RWPE1 (cell line): ENCODE results near the gene TM4SF18.
"Not testable (repeated sequence)": the region's sequence is repeated elsewhere in the genome, so short reads cannot be mapped to it uniquely, and the experiment has no call there.

ENCODE experiments used
- CTCF ChIA-PET: fragments of 350-600 bp; sonication (Branson Sonifier 250); formaldehyde crosslinking; extraction: SDS; loops from one replicate; lab custom pipeline; 2021; lab: Yijun Ruan, JAX
- POLR2A ChIA-PET: fragments of 400-600 bp; formaldehyde crosslinking; extraction: SDS; loops from one replicate; lab custom pipeline; 2020; ENCODE audit warnings: antibody characterized with exemption; ENCODE audit not compliant: low non-redundant PET; lab: Yijun Ruan, JAX
- DNase-seq: peaks from one replicate; pipeline ENCODE4 v3.0.0; 2012; ENCODE audit warnings: low spot score
- H3K27ac ChIP-seq: fragments of 450-650 bp; 2 replicates; pipeline ENCODE4 v1.5.1; 2017
- TF ChIP-seq, protein P1 (sequence below): fragments of 450-650 bp; conservative IDR thresholded peaks from 2 replicates; pipeline ENCODE4 v1.5.1; 2017; ENCODE audit warnings: low read depth, mild to moderate bottlenecking

The TM4SF18 gene

GRCh38 chr3:149342413-149343380, 9.3 kb upstream of the TM4SF18 start:
- peak overlapping the region; percentile 36; the same call in 1 of the 2 replicates for H3K27ac ChIP-seq

DNA sequence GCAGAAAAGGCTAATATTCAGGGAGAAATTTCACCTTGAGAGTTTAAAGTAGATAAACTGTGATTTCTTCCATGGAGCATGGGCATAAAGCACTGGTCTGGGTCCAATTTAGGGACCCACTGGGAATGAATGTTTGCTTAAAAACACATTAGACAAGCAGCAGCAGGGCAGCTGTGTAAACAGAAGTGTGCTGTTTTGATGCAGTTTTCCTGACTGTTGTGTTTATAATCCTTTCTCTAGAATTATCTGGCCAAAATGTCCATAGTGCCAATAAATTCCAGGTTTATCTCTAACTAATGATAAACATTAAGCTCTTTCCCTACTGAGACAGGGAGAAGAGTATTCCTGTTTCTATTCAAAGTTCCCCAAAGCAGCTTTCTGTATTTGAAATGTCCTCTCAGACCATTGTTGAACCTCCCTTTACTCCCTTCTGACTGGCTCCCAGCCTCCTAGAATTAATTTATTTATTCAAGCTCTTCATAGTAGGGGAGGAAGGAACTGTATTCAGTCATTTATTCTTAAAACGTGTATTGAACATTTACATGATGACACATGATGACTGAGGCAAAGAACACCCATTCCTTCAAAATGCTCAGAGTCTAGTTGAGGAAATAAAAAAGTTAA, 7.0 kb upstream of the TM4SF18 start:
- CTCF ChIA-PET, result interaction anchor here (0.7 kb wide), 1 partner anchor 350 kb away, joined by 3 read pairs; no protein-coding TSS in a partner anchor
- peak overlapping the region; percentile 73; the same call in 1 of the 2 replicates for H3K27ac ChIP-seq
- TF ChIP-seq, protein P1, sequence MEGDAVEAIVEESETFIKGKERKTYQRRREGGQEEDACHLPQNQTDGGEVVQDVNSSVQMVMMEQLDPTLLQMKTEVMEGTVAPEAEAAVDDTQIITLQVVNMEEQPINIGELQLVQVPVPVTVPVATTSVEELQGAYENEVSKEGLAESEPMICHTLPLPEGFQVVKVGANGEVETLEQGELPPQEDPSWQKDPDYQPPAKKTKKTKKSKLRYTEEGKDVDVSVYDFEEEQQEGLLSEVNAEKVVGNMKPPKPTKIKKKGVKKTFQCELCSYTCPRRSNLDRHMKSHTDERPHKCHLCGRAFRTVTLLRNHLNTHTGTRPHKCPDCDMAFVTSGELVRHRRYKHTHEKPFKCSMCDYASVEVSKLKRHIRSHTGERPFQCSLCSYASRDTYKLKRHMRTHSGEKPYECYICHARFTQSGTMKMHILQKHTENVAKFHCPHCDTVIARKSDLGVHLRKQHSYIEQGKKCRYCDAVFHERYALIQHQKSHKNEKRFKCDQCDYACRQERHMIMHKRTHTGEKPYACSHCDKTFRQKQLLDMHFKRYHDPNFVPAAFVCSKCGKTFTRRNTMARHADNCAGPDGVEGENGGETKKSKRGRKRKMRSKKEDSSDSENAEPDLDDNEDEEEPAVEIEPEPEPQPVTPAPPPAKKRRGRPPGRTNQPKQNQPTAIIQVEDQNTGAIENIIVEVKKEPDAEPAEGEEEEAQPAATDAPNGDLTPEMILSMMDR, result no peak
- DNase-seq, result no peak
- POLR2A ChIA-PET, result no interaction called here

More at GRCh38 chr3:149342413-149343380, 9.3 kb upstream of the TM4SF18 start:
- CTCF ChIA-PET, result interaction anchor here (0.7 to 1.0 kb wide), 2 partner anchors 9 to 31 kb away, joined by 3 to 5 read pairs; partner anchors contain the start of gene TM4SF18
- TF ChIP-seq, protein P1, result no peak
- no peak for DNase-seq
- POLR2A ChIA-PET, result interaction anchor here (0.5 kb wide), 1 partner anchor 45 kb away, joined by 9 read pairs; no protein-coding TSS in a partner anchor

DNA sequence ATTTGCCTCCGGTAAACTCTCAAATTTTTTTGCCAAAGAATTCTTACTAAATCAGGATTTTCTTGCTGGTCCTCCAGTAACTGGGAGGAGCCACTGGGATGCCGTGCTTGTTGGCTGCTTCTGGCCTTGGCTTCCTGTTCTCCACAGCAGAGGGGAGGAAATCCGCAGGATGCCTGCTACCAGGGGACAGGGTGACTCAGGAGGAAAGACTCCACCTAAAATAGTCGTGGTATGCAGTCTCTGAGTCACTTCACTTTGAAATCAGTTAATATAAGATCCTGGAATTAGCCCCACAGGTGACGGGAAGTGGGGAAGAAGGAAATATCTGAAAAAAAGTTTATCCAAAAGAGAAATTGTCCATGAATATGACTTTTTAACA, 6.5 kb upstream of the TM4SF18 start:
- ChIA-PET POLR2A (no interaction called here), CTCF (no interaction called here)
- peak; percentile 91 for DNase-seq

DNA sequence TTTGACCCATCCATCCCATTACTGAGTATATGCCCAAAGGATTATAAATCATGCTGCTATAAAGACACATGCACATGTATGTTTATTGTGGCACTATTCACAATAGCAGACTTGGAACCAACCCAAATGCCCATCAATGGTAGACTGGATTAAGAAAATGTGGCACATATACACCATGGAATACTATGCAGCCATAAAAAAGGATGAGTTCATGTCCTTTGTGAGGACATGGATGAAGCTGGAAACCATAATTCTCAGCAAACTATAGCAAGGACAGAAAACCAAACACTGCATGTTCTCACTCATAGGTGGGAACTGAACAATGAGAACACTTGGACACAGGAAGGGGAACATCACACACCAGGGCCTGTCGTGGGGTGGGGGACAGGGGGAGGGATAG, 4.0 kb upstream of the TM4SF18 start:
- DNase-seq, CTCF ChIA-PET, H3K27ac ChIP-seq, POLR2A ChIA-PET: not testable (repeated sequence)

More for the DNA sequence above, 6.5 kb upstream of the TM4SF18 start:
- peak overlapping the region; percentile 73 for H3K27ac ChIP-seq
- TF ChIP-seq, protein P1, result no peak

DNA sequence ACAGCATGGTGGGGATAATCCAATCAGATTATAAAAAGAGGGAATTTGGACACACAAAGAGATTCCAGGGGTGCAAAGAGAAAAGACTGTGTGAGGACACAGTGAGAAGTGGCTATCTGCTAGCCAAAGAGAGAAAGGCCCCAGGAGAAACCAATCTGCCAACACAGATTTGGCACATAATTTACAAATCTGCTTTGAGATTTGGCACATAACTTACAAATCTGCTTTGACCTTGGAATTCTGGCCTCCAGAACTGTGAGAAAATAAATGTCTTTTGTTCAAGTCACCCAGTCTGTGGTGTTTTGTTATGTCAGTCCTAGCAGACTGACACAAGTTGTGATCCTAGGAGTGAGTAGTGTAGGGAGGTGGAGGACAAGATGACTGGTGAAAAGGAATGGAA, 3.5 kb upstream of the TM4SF18 start:
- POLR2A ChIA-PET, result no interaction called here
- H3K27ac ChIP-seq, result no peak overlapping the region
- CTCF ChIA-PET, result interaction anchor here (1.2 kb wide), 1 partner anchor 216 kb away, joined by 3 read pairs; no protein-coding TSS in a partner anchor
- no peak for DNase-seq
- TF ChIP-seq, protein P1, result no peak

DNA sequence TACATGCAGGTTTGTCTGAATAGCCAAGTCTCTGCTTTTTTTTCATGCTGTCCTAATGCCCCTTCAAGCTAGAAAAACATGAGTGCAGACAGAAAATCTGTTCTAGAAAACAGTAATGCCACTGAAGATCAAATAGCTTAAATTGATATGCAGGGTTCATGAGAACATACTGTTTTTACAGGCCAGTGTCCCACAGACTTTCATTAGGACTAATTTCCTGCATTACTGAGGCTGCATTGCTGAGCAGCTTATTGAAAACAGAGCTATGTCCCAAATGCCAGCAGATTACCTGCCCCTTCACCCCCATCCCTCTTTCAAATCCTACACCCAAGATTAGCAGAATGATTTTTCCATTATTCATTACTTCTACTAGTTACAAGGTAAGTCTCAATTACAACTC, 665 bp downstream of the TM4SF18 start:
- TF ChIP-seq, protein P1, result no peak
- H3K27ac ChIP-seq, result no peak overlapping the region
- CTCF ChIA-PET, result interaction anchor here (0.6 kb wide), 2 partner anchors 210 to 481 kb away, joined by 3 to 6 read pairs; no protein-coding TSS in a partner anchor
- DNase-seq, result no peak
- POLR2A ChIA-PET, result no interaction called here
